MM.1S (cell line): ENCODE data around the gene RPL35.
"Not testable (repeated sequence)": the region's sequence is repeated elsewhere in the genome, so short reads cannot be mapped to it uniquely, and the experiment has no call there.

Source experiments
- DNase-seq: peaks from one replicate; pipeline ENCODE4 v3.0.0-alpha.2; 2015
- H2AFZ ChIP-seq: fragments of 300-600 bp; sonication (generic); 2 replicates; pipeline ENCODE4 v1.6.0; 2016; ENCODE audit warnings: antibody characterized with exemption, low read length
- H3F3A ChIP-seq: fragments of 300-600 bp; sonication (generic); 2 replicates; pipeline ENCODE4 v1.6.1; 2016; ENCODE audit warnings: mild to moderate bottlenecking, antibody characterized with exemption, low read length, moderate library complexity, mixed read lengths; ENCODE audit not compliant: insufficient read depth
- H3K27ac ChIP-seq: fragments of 300-600 bp; sonication (generic); 2 replicates; pipeline ENCODE4 v1.5.1; 2016; ENCODE audit warnings: mild to moderate bottlenecking, low read length
- H3K27me3 ChIP-seq: fragments of 300-600 bp; sonication (generic); replicated peaks from 2 replicates; pipeline ENCODE4 v1.6.0; 2016; ENCODE audit warnings: low read length; ENCODE audit not compliant: insufficient read depth
- H3K36me3 ChIP-seq: fragments of 300-600 bp; sonication (generic); replicated peaks from 2 replicates; pipeline ENCODE4 v1.6.1; 2016; ENCODE audit warnings: mild to moderate bottlenecking, low read length, mixed read lengths; ENCODE audit not compliant: insufficient read depth
- H3K4me1 ChIP-seq: fragments of 300-600 bp; sonication (generic); 2 replicates; pipeline ENCODE4 v1.6.1; 2016; ENCODE audit warnings: low read length, mixed read lengths
- H3K4me2 ChIP-seq: fragments of 300-600 bp; sonication (generic); 2 replicates; pipeline ENCODE4 v1.6.0; 2016; ENCODE audit warnings: low read depth, low read length
- H3K4me3 ChIP-seq: fragments of 300-600 bp; sonication (generic); 2 replicates; pipeline ENCODE4 v1.5.1; 2016; ENCODE audit warnings: low read length, mixed read lengths
- H3K79me2 ChIP-seq: fragments of 300-600 bp; sonication (generic); 2 replicates; pipeline ENCODE4 v1.6.1; 2016; ENCODE audit warnings: mixed run types, low read length, mixed read lengths
- H3K9ac ChIP-seq: fragments of 300-600 bp; sonication (generic); 2 replicates; pipeline ENCODE4 v1.6.1; 2016; ENCODE audit warnings: low read length, mixed read lengths
- H3K9me2 ChIP-seq: fragments of 300-600 bp; sonication (generic); replicated peaks from 2 replicates; pipeline ENCODE4 v1.6.1; 2016; ENCODE audit warnings: mild to moderate bottlenecking, low read length, mixed read lengths; ENCODE audit not compliant: insufficient read depth
- H3K9me3 ChIP-seq: fragments of 300-600 bp; sonication (generic); replicated peaks from 2 replicates; pipeline ENCODE4 v1.6.1; 2016; ENCODE audit warnings: mild to moderate bottlenecking, low read length, mixed read lengths; ENCODE audit not compliant: insufficient read depth
- H4K20me1 ChIP-seq: fragments of 300-600 bp; sonication (generic); 2 replicates; pipeline ENCODE4 v1.6.1; 2016; ENCODE audit warnings: mild to moderate bottlenecking, low read length, moderate library complexity, mixed read lengths; ENCODE audit not compliant: insufficient read depth
- CTCF ChIP-seq: fragments of 300-600 bp; sonication (generic); IDR thresholded peaks from 2 replicates; pipeline ENCODE4 v1.5.1; 2016; ENCODE audit warnings: antibody characterized with exemption, low read length, mixed read lengths
- EZH2 ChIP-seq: fragments of 300-600 bp; sonication (generic); optimal IDR thresholded peaks from 2 replicates; pipeline ENCODE3; 2017; ENCODE audit warnings: low read depth, mild to moderate bottlenecking, antibody characterized with exemption, low read length, mixed read lengths
- EZH2phosphoT487 ChIP-seq: fragments of 300-600 bp; sonication (generic); IDR thresholded peaks from 2 replicates; pipeline ENCODE4 v1.6.1; 2018; ENCODE audit warnings: antibody characterized with exemption, low read length

The RPL35 gene

DNA sequence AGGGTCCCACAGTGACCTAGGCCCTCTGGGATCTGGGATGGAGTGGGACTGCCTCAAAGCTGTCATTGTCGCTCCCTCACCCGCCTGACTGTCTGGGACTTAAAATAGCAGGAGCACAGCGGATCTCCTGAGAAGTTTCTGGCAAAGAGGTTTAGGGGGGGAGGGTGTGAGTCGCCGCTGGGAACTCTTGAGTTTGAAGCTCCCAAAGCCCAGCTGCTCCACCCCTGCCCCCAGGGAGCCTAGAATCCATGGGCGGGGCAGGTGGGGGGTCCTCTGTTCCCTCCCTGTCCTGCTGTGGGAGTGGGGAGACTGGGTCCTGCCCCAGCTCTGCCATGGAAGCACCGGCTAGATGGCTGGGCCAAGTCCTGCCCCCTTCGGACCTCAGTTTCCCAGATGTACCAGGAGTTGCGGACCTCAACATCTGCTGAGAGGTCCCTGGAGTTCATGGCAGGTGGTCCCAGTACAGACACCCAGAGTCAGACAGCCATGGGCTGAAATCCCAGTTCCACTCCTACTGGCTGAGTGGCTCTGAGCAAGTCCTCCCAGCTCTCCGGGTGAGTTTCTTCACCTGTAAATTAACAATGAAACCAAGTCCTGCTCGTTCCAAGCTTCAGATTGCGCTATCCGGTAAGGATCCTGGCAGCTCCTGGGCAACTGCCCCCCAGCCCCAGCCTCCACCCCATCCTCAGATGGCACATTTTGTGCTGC is 9.5 kb downstream of the RPL35 start:
- peaks cover 33% of the 10 kb centered on the region for H3F3A ChIP-seq

GRCh38 chr9:124849801-124850200 is 12.0 kb downstream of the RPL35 start:
- H4K20me1 ChIP-seq: no peaks in the 10 kb centered on the region

More for the DNA sequence above, 9.5 kb downstream of the RPL35 start:
- H3K9me3 ChIP-seq: no peaks in the 10 kb centered on the region
- peak overlapping the region; percentile 62; the same call in 1 of the 2 replicates for H3K9ac ChIP-seq
- H4K20me1 ChIP-seq: peaks cover 6% of the 10 kb centered on the region; the same call in 1 of the 2 replicates
- H3K36me3 ChIP-seq: no peaks in the 10 kb centered on the region
- H3K79me2 ChIP-seq: no peaks in the 10 kb centered on the region
- TF ChIP-seq EZH2: no peak
- no peak for TF ChIP-seq EZH2phosphoT487
- peak overlapping the region; percentile 72 for H3K4me3 ChIP-seq
- peak overlapping the region; percentile 100 for H3K4me2 ChIP-seq
- H2AFZ ChIP-seq: peak overlapping the region; percentile 99
- 0 out of 2 replicates have a peak, but pooled peaks cover 8% of the 10 kb centered on the region for H3K4me1 ChIP-seq
- DNase-seq: no peak
- no peaks in the 10 kb centered on the region for H3K27me3 ChIP-seq
- no peak overlapping the region for H3K27ac ChIP-seq
- no peaks in the 10 kb centered on the region for H3K9me2 ChIP-seq

DNA sequence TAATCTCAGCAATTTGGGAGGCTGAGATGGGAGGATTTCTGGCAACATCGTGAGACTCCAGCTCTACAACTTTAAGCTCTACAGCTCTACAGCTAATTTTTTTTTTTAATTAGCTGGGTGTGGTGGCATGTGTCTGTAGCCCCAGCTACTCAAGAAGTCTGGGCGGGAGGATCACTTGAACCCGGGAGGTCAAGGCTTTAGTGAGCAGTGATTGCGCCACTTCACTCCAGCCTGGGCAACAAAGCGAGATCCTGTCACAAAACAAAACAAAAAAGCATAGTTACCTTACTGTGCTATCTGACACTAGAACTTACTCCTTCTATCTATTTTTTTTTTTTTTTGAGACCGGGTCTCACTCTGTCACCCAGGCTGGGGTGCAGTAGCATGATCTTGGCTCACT is 14.8 kb downstream of the RPL35 start:
- H3K4me1 ChIP-seq: no peaks in the 10 kb centered on the region
- TF ChIP-seq EZH2: no peak
- no peak for TF ChIP-seq EZH2phosphoT487
- TF ChIP-seq CTCF: no peak
- no peak overlapping the region for H2AFZ ChIP-seq
- no peak overlapping the region for H3K27ac ChIP-seq
- H3K36me3 ChIP-seq: no peaks in the 10 kb centered on the region
- no peak overlapping the region for H3K9ac ChIP-seq
- H3K4me3 ChIP-seq: no peak overlapping the region
- H3K9me3 ChIP-seq: no peaks in the 10 kb centered on the region
- H3K9me2 ChIP-seq: no peaks in the 10 kb centered on the region
- no peaks in the 10 kb centered on the region for H3K27me3 ChIP-seq
- H3K79me2 ChIP-seq: no peaks in the 10 kb centered on the region
- H3F3A ChIP-seq: no peaks in the 10 kb centered on the region; the same call in 1 of the 2 replicates
- no peak for DNase-seq
- no peaks in the 10 kb centered on the region for H4K20me1 ChIP-seq
- no peak overlapping the region for H3K4me2 ChIP-seq

More at GRCh38 chr9:124849801-124850200, 12.0 kb downstream of the RPL35 start:
- no peak overlapping the region for H2AFZ ChIP-seq
- no peak for DNase-seq
- H3K4me1 ChIP-seq: 0 out of 2 replicates have a peak, but pooled peaks cover 8% of the 10 kb centered on the region
- no peaks in the 10 kb centered on the region for H3K27me3 ChIP-seq
- H3K36me3 ChIP-seq: no peaks in the 10 kb centered on the region
- no peaks in the 10 kb centered on the region for H3K9me3 ChIP-seq
- H3K9ac ChIP-seq: no peak overlapping the region
- no peaks in the 10 kb centered on the region for H3K9me2 ChIP-seq
- no peak overlapping the region for H3K4me2 ChIP-seq
- H3K79me2 ChIP-seq: no peaks in the 10 kb centered on the region
- TF ChIP-seq EZH2phosphoT487 (no peak), CTCF (no peak), EZH2 (no peak)
- H3F3A ChIP-seq: peaks cover 10% of the 10 kb centered on the region
- H3K27ac ChIP-seq: no peak overlapping the region
- no peak overlapping the region for H3K4me3 ChIP-seq

- H3K27ac ChIP-seq, H3K4me2 ChIP-seq, H3K4me3 ChIP-seq, H3K9me2 ChIP-seq, H3F3A ChIP-seq, H4K20me1 ChIP-seq, H3K9me3 ChIP-seq, H3K4me1 ChIP-seq, H2AFZ ChIP-seq, H3K27me3 ChIP-seq, DNase-seq, H3K79me2 ChIP-seq, H3K9ac ChIP-seq, H3K36me3 ChIP-seq: not testable (repeated sequence)
These were observed 15.3 kb downstream of the RPL35 start for GRCh38 chr9:124846467-124846866.
